Measurements from ENCODE around the gene CDKN2AIP. TPM values are rescaled to one million over a fixed set of nuclear protein-coding genes. Genes with fewer than 3 reads are reported as not detected.
"Not testable (repeated sequence)": the region's sequence is repeated elsewhere in the genome, so short reads cannot be mapped to it uniquely, and the experiment has no call there.

Gene CDKN2AIP
- polyA plus RNA-seq, 4 donors: 14.8 to 33.9 (median 19.7) TPM

DNA sequence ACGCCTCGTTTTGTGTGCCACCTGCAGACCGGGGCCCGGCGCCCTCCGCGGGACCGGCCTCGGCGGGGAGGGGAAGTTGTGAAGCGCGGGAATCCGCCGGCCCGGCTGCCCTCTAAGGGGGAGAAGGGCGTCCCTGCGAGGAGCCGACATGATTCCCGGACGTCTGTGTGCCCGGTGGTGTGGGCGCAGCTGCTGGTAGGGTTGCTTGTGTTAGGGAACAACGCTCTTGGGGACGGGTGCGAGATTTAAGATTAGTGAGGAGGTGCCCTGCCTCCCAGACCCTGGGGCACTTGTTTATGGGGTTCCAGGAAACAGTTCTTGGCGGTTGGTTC lies 627 bp downstream of the CDKN2AIP start:
- H3K36me3 ChIP-seq (ENCODE audit: control insufficient read depth in 3 of 3, insufficient read depth in 2 of 3, low read depth in 1 of 3, low read length in 3 of 3): peaks cover 8 to 10% (median 9%) of the 10 kb centered on the region in 3 donors
- H3K9me3 ChIP-seq (ENCODE audit: control insufficient read depth in 2 of 2, insufficient read depth in 1 of 2, low read depth in 1 of 2, low read length in 1 of 2): no peaks in the 10 kb centered on the region
- no peaks in the 10 kb centered on the region for H3K27me3 ChIP-seq (ENCODE audit: control insufficient read depth in 3 of 3, insufficient read depth in 3 of 3, low read length in 3 of 3)
- DNase-seq: peak in 1 of 2 donors; percentile 44
- peak overlapping the region; percentile 72 to 98 (median 86) for H3K4me3 ChIP-seq (ENCODE audit: low read depth in 1 of 3, low read length in 3 of 3)
- peaks cover 6 to 40% (median 7%) of the 10 kb centered on the region in 3 donors for H3K4me1 ChIP-seq (ENCODE audit: control insufficient read depth in 3 of 3, insufficient read depth in 2 of 3, low read depth in 1 of 3, low read length in 2 of 3)
- peak overlapping the region; percentile 98 to 100 (median 99) for H3K27ac ChIP-seq (ENCODE audit: low read depth in 1 of 3, low read length in 2 of 3)
- 0 to 1% (median 1%) methylated on average over 21 to 26 of the region's 26 CpGs for WGBS, 3 donors
- FAIRE-seq: no peak

DNA sequence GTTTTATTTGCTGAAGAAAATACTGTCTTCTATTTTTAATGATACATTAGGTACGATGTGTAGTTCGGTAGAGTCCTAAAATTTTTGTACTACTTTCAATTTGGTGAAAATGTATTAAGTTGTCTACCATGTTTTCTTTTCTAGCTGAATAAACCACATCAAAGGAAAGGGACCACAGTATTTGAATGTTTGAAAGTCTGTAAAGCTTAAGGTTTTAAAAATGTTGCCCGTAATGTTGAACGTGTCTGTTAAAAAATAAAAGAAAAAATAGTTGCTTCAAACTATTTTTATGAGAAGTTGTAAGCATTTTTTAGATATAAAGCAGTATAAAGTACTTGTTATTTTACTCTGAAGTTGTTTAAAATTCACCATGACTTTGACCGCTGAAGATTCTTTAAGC lies 3.2 kb downstream of the CDKN2AIP start:
- 62 to 81% (median 78%) methylated on average over 5 of the region's 5 CpGs for WGBS, 3 donors
- H3K4me1 ChIP-seq (ENCODE audit: control insufficient read depth in 3 of 3, insufficient read depth in 2 of 3, low read depth in 1 of 3, low read length in 2 of 3): peaks cover 5 to 19% (median 6%) of the 10 kb centered on the region in 3 donors
- H3K36me3 ChIP-seq (ENCODE audit: control insufficient read depth in 3 of 3, insufficient read depth in 2 of 3, low read depth in 1 of 3, low read length in 3 of 3): peaks cover 8 to 17% (median 14%) of the 10 kb centered on the region in 3 donors
- H3K4me3 ChIP-seq (ENCODE audit: low read depth in 1 of 3, low read length in 3 of 3): no peak overlapping the region
- DNase-seq: no peak
- FAIRE-seq: peak; percentile 5
- no peaks in the 10 kb centered on the region for H3K27me3 ChIP-seq (ENCODE audit: control insufficient read depth in 3 of 3, insufficient read depth in 3 of 3, low read length in 3 of 3)
- H3K27ac ChIP-seq (ENCODE audit: low read depth in 1 of 3, low read length in 2 of 3): no peak overlapping the region
- H3K9me3 ChIP-seq (ENCODE audit: control insufficient read depth in 2 of 2, insufficient read depth in 1 of 2, low read depth in 1 of 2, low read length in 1 of 2): no peaks in the 10 kb centered on the region

DNA sequence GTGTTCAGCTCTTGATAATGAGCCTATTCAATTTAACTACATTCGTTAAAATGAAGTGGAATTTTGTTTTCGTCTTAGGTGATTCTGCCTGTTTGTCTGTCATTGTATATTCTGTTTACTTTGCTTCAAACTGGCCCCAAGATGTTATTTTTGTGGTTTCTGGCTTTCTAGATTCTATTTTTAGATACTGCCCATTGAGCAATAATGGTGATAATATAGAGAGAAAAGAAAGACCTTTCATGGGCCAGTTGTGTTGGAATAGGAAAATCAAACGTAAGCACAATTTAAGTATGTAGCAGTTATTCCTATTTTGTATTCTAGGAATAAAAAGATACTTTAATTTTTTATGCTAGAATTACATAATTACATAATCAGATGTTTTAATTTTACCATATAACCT lies 4.0 kb downstream of the CDKN2AIP start:
- H3K27me3 ChIP-seq (ENCODE audit: control insufficient read depth in 3 of 3, insufficient read depth in 3 of 3, low read length in 3 of 3): no peaks in the 10 kb centered on the region
- H3K9me3 ChIP-seq (ENCODE audit: control insufficient read depth in 2 of 2, insufficient read depth in 1 of 2, low read depth in 1 of 2, low read length in 1 of 2): no peaks in the 10 kb centered on the region
- H3K27ac ChIP-seq (ENCODE audit: low read depth in 1 of 3, low read length in 2 of 3): no peak overlapping the region
- peaks cover 5 to 15% (median 6%) of the 10 kb centered on the region in 3 donors for H3K4me1 ChIP-seq (ENCODE audit: control insufficient read depth in 3 of 3, insufficient read depth in 2 of 3, low read depth in 1 of 3, low read length in 2 of 3)
- DNase-seq (no peak), FAIRE-seq (no peak)
- peaks cover 8 to 17% (median 14%) of the 10 kb centered on the region in 3 donors for H3K36me3 ChIP-seq (ENCODE audit: control insufficient read depth in 3 of 3, insufficient read depth in 2 of 3, low read depth in 1 of 3, low read length in 3 of 3)
- H3K4me3 ChIP-seq (ENCODE audit: low read depth in 1 of 3, low read length in 3 of 3): no peak overlapping the region
- 68 to 78% (median 74%) methylated on average over 3 of the region's 3 CpGs for WGBS, 3 donors

DNA sequence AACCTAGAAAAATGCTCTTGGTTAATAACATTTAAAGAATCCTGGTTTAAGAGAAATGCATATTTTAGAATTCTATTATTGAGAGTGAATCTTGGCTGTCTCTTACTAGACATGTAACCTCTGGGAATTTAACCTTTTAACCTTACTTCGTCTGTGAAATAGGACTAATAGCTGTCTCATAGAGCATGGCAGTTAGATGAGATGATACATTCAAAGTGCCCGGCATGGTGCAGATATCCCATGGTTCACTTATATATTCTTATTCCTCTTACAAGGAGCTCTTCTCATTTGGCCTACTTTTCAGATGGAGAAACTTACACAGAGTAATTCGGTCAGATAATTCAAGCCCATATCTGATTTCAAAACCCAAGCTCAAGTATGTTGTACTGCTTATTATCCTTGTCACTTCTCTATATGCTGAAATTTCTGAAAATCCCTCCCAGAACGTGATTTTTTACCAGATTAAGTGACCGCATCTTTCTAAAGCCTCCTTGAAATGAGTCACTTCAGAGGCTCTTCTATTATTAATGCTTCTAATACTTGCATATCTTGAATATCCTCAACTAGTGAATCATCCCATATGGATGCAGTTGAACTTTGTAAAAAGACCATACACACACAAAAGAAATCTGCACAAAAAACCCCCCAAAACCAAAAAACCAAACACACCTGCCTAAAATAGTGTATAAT lies 4.9 kb downstream of the CDKN2AIP start:
- H3K4me1 ChIP-seq (ENCODE audit: control insufficient read depth in 3 of 3, insufficient read depth in 2 of 3, low read depth in 1 of 3, low read length in 2 of 3): peaks cover 5 to 15% (median 6%) of the 10 kb centered on the region in 3 donors
- 85 to 90% (median 85%) methylated on average over 5 of the region's 5 CpGs for WGBS, 3 donors
- no peak for FAIRE-seq
- no peak overlapping the region for H3K27ac ChIP-seq (ENCODE audit: low read depth in 1 of 3, low read length in 2 of 3)
- peaks cover 8 to 20% (median 14%) of the 10 kb centered on the region in 3 donors for H3K36me3 ChIP-seq (ENCODE audit: control insufficient read depth in 3 of 3, insufficient read depth in 2 of 3, low read depth in 1 of 3, low read length in 3 of 3)
- no peaks in the 10 kb centered on the region for H3K9me3 ChIP-seq (ENCODE audit: control insufficient read depth in 2 of 2, insufficient read depth in 1 of 2, low read depth in 1 of 2, low read length in 1 of 2)
- no peak overlapping the region for H3K4me3 ChIP-seq (ENCODE audit: low read depth in 1 of 3, low read length in 3 of 3)
- no peaks in the 10 kb centered on the region for H3K27me3 ChIP-seq (ENCODE audit: control insufficient read depth in 3 of 3, insufficient read depth in 3 of 3, low read length in 3 of 3)
- no peak for DNase-seq

DNA sequence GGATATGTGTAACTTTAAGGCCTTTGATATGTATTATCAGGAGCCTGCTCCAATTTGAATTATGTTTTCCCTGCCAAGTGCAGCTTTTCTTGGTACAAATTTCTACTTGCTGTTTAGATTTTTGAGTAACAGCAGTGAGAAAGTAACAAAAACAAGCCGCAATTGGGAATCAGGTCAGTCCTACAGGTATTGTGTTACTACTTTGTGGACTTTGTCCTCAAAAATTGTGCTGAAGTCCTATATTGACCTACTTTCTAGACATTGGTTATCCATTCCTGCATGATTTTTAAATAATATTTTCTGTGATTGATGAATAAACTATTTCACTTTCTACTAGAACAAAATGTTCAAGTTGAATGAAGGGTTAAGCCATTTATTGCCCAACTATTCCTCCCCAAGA lies 5.7 kb downstream of the CDKN2AIP start:
- WGBS, 3 donors: 85 to 92% (median 91%) methylated on average over 1 of the region's 1 CpG
- FAIRE-seq (no peak), DNase-seq (no peak)
- Histone ChIP-seq H3K27me3 (ENCODE audit: control insufficient read depth in 3 of 3, insufficient read depth in 3 of 3, low read length in 3 of 3) (no peaks in the 10 kb centered on the region), H3K4me3 (ENCODE audit: low read depth in 1 of 3, low read length in 3 of 3) (no peak overlapping the region), H3K9me3 (ENCODE audit: control insufficient read depth in 2 of 2, insufficient read depth in 1 of 2, low read depth in 1 of 2, low read length in 1 of 2) (no peaks in the 10 kb centered on the region), H3K4me1 (ENCODE audit: control insufficient read depth in 3 of 3, insufficient read depth in 2 of 3, low read depth in 1 of 3, low read length in 2 of 3) (peaks cover 5 to 15% (median 6%) of the 10 kb centered on the region in 3 donors), H3K36me3 (ENCODE audit: control insufficient read depth in 3 of 3, insufficient read depth in 2 of 3, low read depth in 1 of 3, low read length in 3 of 3) (peaks cover 8 to 20% (median 14%) of the 10 kb centered on the region in 3 donors), H3K27ac (ENCODE audit: low read depth in 1 of 3, low read length in 2 of 3) (no peak overlapping the region)

DNA sequence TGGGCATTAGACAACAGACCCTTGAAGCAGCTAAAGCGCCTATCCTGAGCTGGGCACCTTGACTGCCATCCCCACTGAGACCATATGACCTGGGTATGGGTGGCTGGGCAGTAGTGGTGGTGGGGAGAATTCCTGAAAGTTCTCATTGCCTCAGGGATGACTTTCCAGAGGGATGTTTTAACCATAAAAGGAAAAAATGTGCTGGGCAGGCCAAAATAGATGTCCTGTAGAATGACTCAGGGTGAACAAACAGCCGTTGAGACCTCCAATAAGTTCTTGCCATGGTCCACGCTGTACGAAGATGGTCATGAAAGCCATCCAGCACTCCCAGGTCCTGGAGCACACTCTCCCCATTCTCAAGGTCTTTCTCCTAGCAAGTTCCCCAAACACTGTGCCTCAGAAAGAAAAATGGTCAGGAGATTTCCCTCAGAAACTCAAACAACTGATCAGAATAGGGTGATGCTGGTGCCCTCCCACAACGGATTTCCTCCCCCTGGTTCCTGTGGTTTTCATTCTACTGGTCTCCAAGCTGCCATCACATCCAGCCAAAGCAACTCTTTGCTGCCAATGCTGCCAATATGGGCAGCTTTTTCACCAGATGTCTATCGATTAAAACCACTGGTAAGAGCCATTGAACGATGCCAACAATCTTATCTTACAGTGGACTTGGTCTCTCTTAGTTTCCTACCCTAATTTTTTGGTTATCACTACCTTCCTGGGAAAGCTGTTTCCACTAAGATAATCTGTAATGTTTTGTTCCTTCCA lies 11.2 kb downstream of the CDKN2AIP start:
- H3K27me3 ChIP-seq (ENCODE audit: control insufficient read depth in 3 of 3, insufficient read depth in 3 of 3, low read length in 3 of 3): no peaks in the 10 kb centered on the region
- H3K36me3 ChIP-seq (ENCODE audit: control insufficient read depth in 3 of 3, insufficient read depth in 2 of 3, low read depth in 1 of 3, low read length in 3 of 3): peaks cover 0 to 13% (median 4%) of the 10 kb centered on the region in 3 donors
- H3K9me3 ChIP-seq (ENCODE audit: control insufficient read depth in 2 of 2, insufficient read depth in 1 of 2, low read depth in 1 of 2, low read length in 1 of 2): peaks cover 0 to 3% of the 10 kb centered on the region in 2 donors
- WGBS, 3 donors: 78 to 85% (median 81%) methylated on average over 7 of the region's 7 CpGs
- H3K27ac ChIP-seq (ENCODE audit: low read depth in 1 of 3, low read length in 2 of 3): no peak overlapping the region
- DNase-seq: no peak
- no peak overlapping the region for H3K4me3 ChIP-seq (ENCODE audit: low read depth in 1 of 3, low read length in 3 of 3)
- FAIRE-seq: no peak
- H3K4me1 ChIP-seq (ENCODE audit: control insufficient read depth in 3 of 3, insufficient read depth in 2 of 3, low read depth in 1 of 3, low read length in 2 of 3): no peaks in the 10 kb centered on the region

DNA sequence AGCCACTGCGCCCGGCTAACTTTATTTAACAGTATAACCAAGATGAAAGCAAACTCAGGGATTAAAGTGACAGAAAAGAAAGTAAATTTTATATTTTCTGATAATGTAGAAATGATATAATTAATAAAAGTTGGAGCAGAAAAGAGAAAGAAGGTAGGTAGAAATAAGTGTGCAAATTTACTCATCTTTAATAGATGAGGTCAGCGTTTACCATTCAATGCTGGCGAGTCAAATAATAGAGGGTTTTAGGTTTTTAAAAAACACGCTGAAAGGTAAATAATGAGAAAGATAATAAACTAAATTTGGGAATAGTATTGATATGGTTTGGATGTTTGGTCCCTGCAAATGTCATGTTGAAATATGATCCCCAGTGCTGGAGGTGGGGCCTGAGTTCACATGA lies 13.6 kb downstream of the CDKN2AIP start:
- no peak for DNase-seq
- no peak overlapping the region for H3K27ac ChIP-seq (ENCODE audit: low read depth in 1 of 3, low read length in 2 of 3)
- no peaks in the 10 kb centered on the region for H3K4me1 ChIP-seq (ENCODE audit: control insufficient read depth in 3 of 3, insufficient read depth in 2 of 3, low read depth in 1 of 3, low read length in 2 of 3)
- H3K36me3 ChIP-seq (ENCODE audit: control insufficient read depth in 3 of 3, insufficient read depth in 2 of 3, low read depth in 1 of 3, low read length in 3 of 3): peaks cover 0 to 7% (median 0%) of the 10 kb centered on the region in 3 donors
- no peak overlapping the region for H3K4me3 ChIP-seq (ENCODE audit: low read depth in 1 of 3, low read length in 3 of 3)
- WGBS, 3 donors: 78 to 86% (median 79%) methylated on average over 5 of the region's 5 CpGs
- no peaks in the 10 kb centered on the region for H3K27me3 ChIP-seq (ENCODE audit: control insufficient read depth in 3 of 3, insufficient read depth in 3 of 3, low read length in 3 of 3)
- no peak for FAIRE-seq
- H3K9me3 ChIP-seq (ENCODE audit: control insufficient read depth in 2 of 2, insufficient read depth in 1 of 2, low read depth in 1 of 2, low read length in 1 of 2): peaks cover 0 to 3% of the 10 kb centered on the region in 2 donors

DNA sequence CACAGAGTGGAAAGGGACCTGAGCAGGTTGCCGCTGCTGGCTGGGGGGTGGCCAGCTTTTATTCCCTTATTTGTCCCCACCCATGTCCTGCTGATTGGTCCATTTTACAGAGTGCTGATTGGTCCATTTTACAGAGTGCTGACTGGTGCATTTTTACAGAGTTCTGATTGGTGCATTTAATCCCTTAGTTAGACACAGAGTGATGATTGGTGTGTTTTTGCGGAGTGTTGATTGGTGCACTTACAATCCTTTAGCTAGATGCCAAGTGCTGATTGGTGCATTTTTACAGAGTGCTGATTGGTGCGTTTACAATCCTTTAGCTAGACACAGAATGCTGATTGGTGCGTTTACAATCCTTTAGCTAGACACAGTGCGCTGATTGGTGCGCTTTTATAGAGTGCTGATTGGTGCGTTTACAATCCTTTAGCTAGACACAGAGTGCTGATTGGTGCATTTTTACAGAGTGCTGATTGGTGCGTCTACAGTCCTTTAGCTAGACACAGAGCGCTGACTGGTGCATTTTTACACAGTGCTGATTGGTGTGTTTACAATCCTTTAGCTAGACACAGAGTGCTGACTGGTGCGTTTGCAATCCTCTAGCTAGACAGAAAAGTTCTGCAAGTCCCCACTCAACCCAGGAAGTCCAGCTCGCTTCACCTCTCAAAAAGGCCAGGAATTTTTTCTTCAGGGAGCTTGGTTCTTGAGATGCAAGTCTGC lies 19.6 kb downstream of the CDKN2AIP start:
- 61 to 83% (median 80%) methylated on average over 8 to 11 of the region's 11 CpGs for WGBS, 3 donors
- FAIRE-seq: not testable (repeated sequence)

More for the DNA sequence above, 19.6 kb downstream of the CDKN2AIP start:
- H3K36me3 ChIP-seq (ENCODE audit: control insufficient read depth in 3 of 3, insufficient read depth in 2 of 3, low read depth in 1 of 3, low read length in 3 of 3); DNase-seq; H3K27ac ChIP-seq (ENCODE audit: low read depth in 1 of 3, low read length in 2 of 3); H3K4me1 ChIP-seq (ENCODE audit: control insufficient read depth in 3 of 3, insufficient read depth in 2 of 3, low read depth in 1 of 3, low read length in 2 of 3); H3K4me3 ChIP-seq (ENCODE audit: low read depth in 1 of 3, low read length in 3 of 3); H3K27me3 ChIP-seq (ENCODE audit: control insufficient read depth in 3 of 3, insufficient read depth in 3 of 3, low read length in 3 of 3): not testable (repeated sequence)
- peaks cover 0 to 10% of the 10 kb centered on the region in 2 donors for H3K9me3 ChIP-seq (ENCODE audit: control insufficient read depth in 2 of 2, insufficient read depth in 1 of 2, low read depth in 1 of 2, low read length in 1 of 2)

Data from small intestine (tissue), 7 donors.